Measurements from ENCODE around the gene AHCYL2. TPM values are rescaled to one million over a fixed set of nuclear protein-coding genes. Genes with fewer than 3 reads are reported as not detected.

AHCYL2 gene
- total RNA-seq, 4 donors from 2014 or later = 93.7 to 635 (median 551) TPM

GRCh38 chr7:129210256-129210988 is 14.4 kb upstream of the AHCYL2 start:
- Histone ChIP-seq H3K27ac (no peak overlapping the region), H3K4me3 (no peak overlapping the region), H3K36me3 (no peaks in the 10 kb centered on the region), H3K4me1 (no peaks in the 10 kb centered on the region), H3K27me3 (no peaks in the 10 kb centered on the region), H3K9me3 (no peaks in the 10 kb centered on the region)
- 63% methylated on average over 16 of the region's 16 CpGs; no CpG with 5 or more reads in 1 of the 2 donors for WGBS, 2 donors (ENCODE audit: low coverage in 1 of 2)
- in situ Hi-C loops (cut with MboI; ENCODE audit: low pct_ligation_motif_present in 1 of 4, low pct_unique_long_range_greater_than_20kb in 1 of 4, low sequenced_read_pairs in 3 of 4) = loop anchor here in 3 of 4 donors (25.0 kb wide), 1 partner anchor 252 kb away; no protein-coding TSS in a partner anchor
- intact Hi-C loops (cut with DNase I; ENCODE audit: low total_unique reads) = no loop called here
- DNase-seq = peak; percentile 77
- TF ChIP-seq POLR2A (IDR thresholded peaks at IDR 0.05) = no peak
- TF ChIP-seq CTCF (IDR thresholded peaks at IDR 0.05) = peak; percentile 73 to 85 (median 81)
- peak in 1 of 3 donors; percentile 17 for TF ChIP-seq POLR2AphosphoS5 (IDR thresholded peaks at IDR 0.05)
- TF ChIP-seq EP300 (IDR thresholded peaks at IDR 0.05; ENCODE audit: low read depth) = no peak

- WGBS, 2 donors (ENCODE audit: low coverage in 1 of 2) = 95% methylated on average over 14 of the region's 14 CpGs; no CpG with 5 or more reads in 1 of the 2 donors
- TF ChIP-seq POLR2A (IDR thresholded peaks at IDR 0.05) (no peak), CTCF (IDR thresholded peaks at IDR 0.05) (no peak), POLR2AphosphoS5 (IDR thresholded peaks at IDR 0.05) (no peak), EP300 (IDR thresholded peaks at IDR 0.05; ENCODE audit: low read depth) (no peak)
- H3K27ac ChIP-seq = no peak overlapping the region
- H3K4me3 ChIP-seq = no peak overlapping the region
- no peak for DNase-seq
- intact Hi-C loops (cut with DNase I; ENCODE audit: low total_unique reads) = no loop called here
- H3K9me3 ChIP-seq = no peaks in the 10 kb centered on the region
- no peaks in the 10 kb centered on the region for H3K4me1 ChIP-seq
- H3K27me3 ChIP-seq = no peaks in the 10 kb centered on the region
- H3K36me3 ChIP-seq = no peaks in the 10 kb centered on the region
- in situ Hi-C loops (cut with MboI; ENCODE audit: low pct_ligation_motif_present in 1 of 4, low pct_unique_long_range_greater_than_20kb in 1 of 4, low sequenced_read_pairs in 3 of 4) = loop anchor here in 3 of 4 donors (25.0 kb wide), 1 partner anchor 251 kb away; no protein-coding TSS in a partner anchor
These were observed 13.9 kb upstream of the AHCYL2 start for GRCh38 chr7:129210989-129211312.

GRCh38 chr7:129212126-129212525 is 12.7 kb upstream of the AHCYL2 start:
- Histone ChIP-seq H3K27me3 (no peaks in the 10 kb centered on the region), H3K27ac (no peak overlapping the region), H3K9me3 (no peaks in the 10 kb centered on the region), H3K36me3 (no peaks in the 10 kb centered on the region), H3K4me3 (no peak overlapping the region), H3K4me1 (no peaks in the 10 kb centered on the region)
- no peak for TF ChIP-seq EP300 (IDR thresholded peaks at IDR 0.05; ENCODE audit: low read depth)
- TF ChIP-seq CTCF (IDR thresholded peaks at IDR 0.05) = no peak
- TF ChIP-seq POLR2A (IDR thresholded peaks at IDR 0.05) = no peak
- no peak for TF ChIP-seq POLR2AphosphoS5 (IDR thresholded peaks at IDR 0.05)
- 83% methylated on average over 11 of the region's 14 CpGs; no CpG with 5 or more reads in 1 of the 2 donors for WGBS, 2 donors (ENCODE audit: low coverage in 1 of 2)
- in situ Hi-C loops (cut with MboI; ENCODE audit: low pct_ligation_motif_present in 1 of 4, low pct_unique_long_range_greater_than_20kb in 1 of 4, low sequenced_read_pairs in 3 of 4) = loop anchor here in 3 of 4 donors (25.0 kb wide), 1 partner anchor 250 kb away; no protein-coding TSS in a partner anchor
- intact Hi-C loops (cut with DNase I; ENCODE audit: low total_unique reads) = loop anchor here (1.0 kb wide), 1 partner anchor 49 kb away; no protein-coding TSS in a partner anchor
- DNase-seq = no peak

- no peak for DNase-seq
- H3K4me1 ChIP-seq = no peaks in the 10 kb centered on the region
- no peak overlapping the region for H3K4me3 ChIP-seq
- no peaks in the 10 kb centered on the region for H3K36me3 ChIP-seq
- no peak for TF ChIP-seq POLR2AphosphoS5 (IDR thresholded peaks at IDR 0.05)
- no peak for TF ChIP-seq EP300 (IDR thresholded peaks at IDR 0.05; ENCODE audit: low read depth)
- intact Hi-C loops (cut with DNase I; ENCODE audit: low total_unique reads) (loop anchor here (1.0 kb wide), 1 partner anchor 49 kb away; no protein-coding TSS in a partner anchor), in situ Hi-C loops (cut with MboI; ENCODE audit: low pct_ligation_motif_present in 1 of 4, low pct_unique_long_range_greater_than_20kb in 1 of 4, low sequenced_read_pairs in 3 of 4) (loop anchor here in 3 of 4 donors (25.0 kb wide), 1 partner anchor 250 kb away; no protein-coding TSS in a partner anchor)
- no peak overlapping the region for H3K27ac ChIP-seq
- H3K9me3 ChIP-seq = no peaks in the 10 kb centered on the region
- 71% methylated on average over 4 of the region's 4 CpGs; no CpG with 5 or more reads in 1 of the 2 donors for WGBS, 2 donors (ENCODE audit: low coverage in 1 of 2)
- H3K27me3 ChIP-seq = no peaks in the 10 kb centered on the region
These were observed 12.2 kb upstream of the AHCYL2 start for GRCh38 chr7:129212596-129212995.
